Measurements from ENCODE around the gene TREX2.
"Not testable (repeated sequence)": the region's sequence is repeated elsewhere in the genome, so short reads cannot be mapped to it uniquely, and the experiment has no call there.

Gene TREX2

GRCh38 chrX:153406903-153407302, 39.0 kb downstream of the TREX2 start:
- DNase-seq = no peak

GRCh38 chrX:153406011-153406410, 39.8 kb downstream of the TREX2 start:
- DNase-seq = no peak

GRCh38 chrX:153405426-153405825, 40.4 kb downstream of the TREX2 start:
- DNase-seq = no peak

- not testable (repeated sequence) for DNase-seq
Measured at GRCh38 chrX:153404333-153404732, 41.5 kb downstream of the TREX2 start.

GRCh38 chrX:153401133-153401764, 44.6 kb downstream of the TREX2 start, which contains the start of gene PNMA6E:
PNMA6E (minus strand) TSS chrX:153401350; CDS start chrX:153398849, 2,501 bp downstream.
- no peak for DNase-seq

- DNase-seq = peak; percentile 82
Measured at GRCh38 chrX:153400146-153401132, 45.4 kb downstream of the TREX2 start.

GRCh38 chrX:153398275-153398960, 47.4 kb downstream of the TREX2 start:
- DNase-seq = no peak

- no peak for DNase-seq
Measured at GRCh38 chrX:153397256-153397960, 48.4 kb downstream of the TREX2 start.

GRCh38 chrX:153396320-153397195, 49.3 kb downstream of the TREX2 start:
- DNase-seq = no peak

GRCh38 chrX:153395613-153396319, 50.1 kb downstream of the TREX2 start:
- no peak for DNase-seq

GRCh38 chrX:153394612-153395011, 51.2 kb downstream of the TREX2 start:
- DNase-seq = no peak
